Osteocyte (in vitro differentiated cells): Measurements from ENCODE around the gene RNF7. TPM values are rescaled to one million over a fixed set of nuclear protein-coding genes. Genes with fewer than 3 reads are reported as not detected.

ENCODE experiments used
- DNase-seq: peaks from one replicate; pipeline ENCODE4 v3.0.0; 2021; ENCODE audit warnings: mixed read lengths; ENCODE audit not compliant: unreplicated experiment; ENCODE audit errors: extremely low spot score
- H3K27ac Mint-ChIP-seq: one replicate; pipeline ENCODE4 v1.8.0; 2021; ENCODE audit warnings: mild to moderate bottlenecking, mixed read lengths; ENCODE audit not compliant: unreplicated experiment
- H3K27me3 Mint-ChIP-seq: one replicate; pipeline ENCODE4 v1.8.0; 2021; ENCODE audit warnings: mixed read lengths; ENCODE audit not compliant: unreplicated experiment
- H3K36me3 Mint-ChIP-seq: one replicate; pipeline ENCODE4 v1.8.0; 2021; ENCODE audit warnings: mixed read lengths; ENCODE audit not compliant: unreplicated experiment
- H3K4me1 Mint-ChIP-seq: one replicate; pipeline ENCODE4 v1.8.0; 2021; ENCODE audit warnings: mixed read lengths; ENCODE audit not compliant: unreplicated experiment
- H3K4me3 Mint-ChIP-seq: one replicate; pipeline ENCODE4 v1.8.0; 2021; ENCODE audit warnings: mild to moderate bottlenecking, moderate library complexity, mixed read lengths; ENCODE audit not compliant: unreplicated experiment
- H3K9me3 Mint-ChIP-seq: one replicate; pipeline ENCODE4 v1.8.0; 2021; ENCODE audit warnings: mixed read lengths; ENCODE audit not compliant: unreplicated experiment
- CTCF ChIP-seq: fragments of 200-600 bp; sonication (generic); IDR thresholded peaks from 2 replicates; pipeline ENCODE4 v1.5.0; 2021; ENCODE audit warnings: antibody characterized with exemption, mild to moderate bottlenecking, moderate library complexity
- total RNA-seq: library from RNA; stranded (reverse); gene quantifications from 2 replicates; pipeline ENCODE4 v1.2.1, GENCODE V29; 2021

Gene RNF7
- total RNA-seq, 1 donor from 2014 or later = 87.4 TPM

GRCh38 chr3:141723255-141723654 is 14.8 kb upstream of the RNF7 start:
- Mint-ChIP-seq H3K9me3 (no peaks in the 10 kb centered on the region), H3K4me1 (no peaks in the 10 kb centered on the region), H3K4me3 (no peak overlapping the region), H3K27ac (no peak overlapping the region), H3K27me3 (peaks cover 3% of the 10 kb centered on the region), H3K36me3 (no peaks in the 10 kb centered on the region)
- TF ChIP-seq CTCF = no peak
- no peak for DNase-seq

- no peaks in the 10 kb centered on the region for H3K9me3 Mint-ChIP-seq
- H3K4me1 Mint-ChIP-seq = peaks cover 3% of the 10 kb centered on the region
- no peak for DNase-seq
- no peak overlapping the region for H3K27ac Mint-ChIP-seq
- TF ChIP-seq CTCF = no peak
- H3K27me3 Mint-ChIP-seq = peaks cover 3% of the 10 kb centered on the region
- H3K36me3 Mint-ChIP-seq = no peaks in the 10 kb centered on the region
- H3K4me3 Mint-ChIP-seq = no peak overlapping the region
These were observed 13.9 kb upstream of the RNF7 start for GRCh38 chr3:141724186-141724585.

GRCh38 chr3:141725036-141725435 is 13.1 kb upstream of the RNF7 start:
- H3K36me3 Mint-ChIP-seq = no peaks in the 10 kb centered on the region
- peaks cover 3% of the 10 kb centered on the region for H3K4me1 Mint-ChIP-seq
- no peak for TF ChIP-seq CTCF
- no peak overlapping the region for H3K27ac Mint-ChIP-seq
- no peak overlapping the region for H3K4me3 Mint-ChIP-seq
- peaks cover 3% of the 10 kb centered on the region for H3K27me3 Mint-ChIP-seq
- no peaks in the 10 kb centered on the region for H3K9me3 Mint-ChIP-seq
- DNase-seq = no peak

GRCh38 chr3:141726483-141726882 is 11.6 kb upstream of the RNF7 start:
- Mint-ChIP-seq H3K4me3 (no peak overlapping the region), H3K27me3 (peaks cover 3% of the 10 kb centered on the region), H3K9me3 (no peaks in the 10 kb centered on the region), H3K27ac (no peak overlapping the region), H3K36me3 (no peaks in the 10 kb centered on the region), H3K4me1 (peaks cover 3% of the 10 kb centered on the region)
- TF ChIP-seq CTCF = no peak
- DNase-seq = no peak

- TF ChIP-seq CTCF = no peak
- no peak overlapping the region for H3K4me3 Mint-ChIP-seq
- no peaks in the 10 kb centered on the region for H3K9me3 Mint-ChIP-seq
- no peaks in the 10 kb centered on the region for H3K36me3 Mint-ChIP-seq
- no peak overlapping the region for H3K27ac Mint-ChIP-seq
- peaks cover under 1% of the 10 kb centered on the region for H3K27me3 Mint-ChIP-seq
- peaks cover 3% of the 10 kb centered on the region for H3K4me1 Mint-ChIP-seq
- no peak for DNase-seq
These were observed 9.7 kb upstream of the RNF7 start for GRCh38 chr3:141728355-141728892.
